ENCODE measurements around the gene ATOX1. TPM values are rescaled to one million over a fixed set of nuclear protein-coding genes. Genes with fewer than 3 reads are reported as not detected.

Gene ATOX1
- total and polyA plus RNA-seq, 2 of the 13 experiments (the other 11 are each of a cell fraction or from before 2014, with no cell fraction given): 62.4 to 124 TPM

- TF ChIP-seq ZNF773 (CRISPR knock-in tag; IDR thresholded peaks at IDR 0.05; ENCODE audit: borderline replicate concordance): no peak
- no peak for TF ChIP-seq MEIS1 (CRISPR knock-in tag; IDR thresholded peaks at IDR 0.05; ENCODE audit: borderline replicate concordance)
- no peak for TF ChIP-seq CEBPB (IDR thresholded peaks at IDR 0.05; ENCODE audit: borderline replicate concordance, low read depth, low read length)
- no peak for TF ChIP-seq AHDC1 (CRISPR knock-in tag; IDR thresholded peaks at IDR 0.05; ENCODE audit: borderline replicate concordance)
These were observed 18.0 kb downstream of the ATOX1 start (continued) for GRCh38 chr5:151740336-151740942.

- Histone ChIP-seq H3K9ac (ENCODE audit: insufficient read depth, low read depth, low read length) (no peak overlapping the region), H3K27ac (ENCODE audit: extremely low read length, insufficient read depth, low read length) (no peak overlapping the region), H3K79me2 (ENCODE audit: insufficient read depth, low read length) (no peaks in the 10 kb centered on the region), H2AFZ (ENCODE audit: low read length) (no peak overlapping the region), H4K20me1 (ENCODE audit: insufficient read depth, low read length) (no peaks in the 10 kb centered on the region), H3K36me3 (replicated peaks in 1 of 2; ENCODE audit: control insufficient read depth in 1 of 2, insufficient read depth in 2 of 2, low read length in 2 of 2) (peaks cover 4 to 26% of the 10 kb centered on the region in 2 experiments; a peak in 4 of 5 replicates), H3K27me3 (ENCODE audit: control insufficient read depth in 1 of 2, insufficient read depth in 2 of 2, low read length in 2 of 2) (no peaks in the 10 kb centered on the region), H3K9me3 (ENCODE audit: low read length) (no peaks in the 10 kb centered on the region), H3K4me3 (replicated peaks in 1 of 3; ENCODE audit: insufficient read depth in 1 of 3, low read depth in 2 of 3, low read length in 3 of 3) (no peak overlapping the region), H3K4me1 (ENCODE audit: insufficient read depth, low read length) (no peaks in the 10 kb centered on the region), H3K4me2 (ENCODE audit: low read depth, low read length) (no peak overlapping the region)
- DNase-seq (ENCODE audit: low spot score) (no peak), FAIRE-seq (no peak), ATAC-seq (no peak)
- 96% methylated on average over 4 of the region's 4 CpGs for WGBS (ENCODE audit: low lambda C conversion rate)
- BruUV-seq (replicated peaks): no TSS peak
- POLR2A ChIA-PET: no interaction called here
- CTCF ChIA-PET (ENCODE audit: low intra/inter-chr PET ratio, low total read pairs): interaction anchor here (0.8 to 5.1 kb wide), 3 partner anchors 80 to 239 kb away, joined by 3 to 66 read pairs (median 6); no protein-coding TSS in a partner anchor
- in situ Hi-C loops (cut with HindIII; ENCODE audit: extremely low pct_ligation_motif_present, low pct_unique_long_range_greater_than_20kb): loop anchor here (5.0 to 25.0 kb wide), 3 partner anchors 83 to 303 kb away; partner anchors contain the start of gene SLC36A1
- intact Hi-C loops (cut with micrococcal nuclease; ENCODE audit: unreplicated experiment): loop anchor here (1.0 to 5.0 kb wide), 3 partner anchors 81 to 293 kb away; partner anchors contain the start of gene SLC36A1
- TF ChIP-seq PCBP1 (IDR thresholded peaks at IDR 0.05; ENCODE audit: borderline replicate concordance, low read depth, low read length) (no peak), ARNT2 (CRISPR knock-in tag; IDR thresholded peaks at IDR 0.05; ENCODE audit: low read depth) (no peak), ZSCAN20 (CRISPR knock-in tag; IDR thresholded peaks at IDR 0.05; ENCODE audit: borderline replicate concordance) (no peak), ZNF574 (CRISPR knock-in tag; IDR thresholded peaks at IDR 0.05) (no peak), ZBTB4 (CRISPR knock-in tag; IDR thresholded peaks at IDR 0.05; ENCODE audit: borderline replicate concordance) (no peak)
These were observed 18.5 kb downstream of the ATOX1 start for GRCh38 chr5:151739939-151740335.

All from HepG2 (cell line).